Measurements from ENCODE around the gene FBXL15.

GRCh38 chr10:102416695-102417094 lies 3.9 kb upstream of the FBXL15 start:
- TF ChIP-seq EZH2 (IDR thresholded peaks at IDR 0.05; ENCODE audit: low read length), result no peak
- TF ChIP-seq CTCF (optimal IDR thresholded peaks at IDR 0.05 in 1 of 3, IDR thresholded peaks at IDR 0.05 in 1 of 3, conservative IDR thresholded peaks at IDR 0.05 in 1 of 3; ENCODE audit: extremely low read depth in 1 of 3, insufficient read depth in 2 of 3, low read length in 3 of 3), result no peak

All from keratinocyte (primary cell).